ENCODE results near the gene NCL.
"Not testable (repeated sequence)": the region's sequence is repeated elsewhere in the genome, so short reads cannot be mapped to it uniquely, and the experiment has no call there.

The NCL gene

GRCh38 chr2:231467613-231468530, 3.6 kb upstream of the NCL start:
- no peak for DNase-seq (ENCODE audit: low spot score)

GRCh38 chr2:231467016-231467545, 2.8 kb upstream of the NCL start:
- no peak for DNase-seq (ENCODE audit: low spot score)

- DNase-seq (ENCODE audit: low spot score): peak; percentile 97
Observed at GRCh38 chr2:231464576-231465540, 574 bp upstream of the NCL start.

GRCh38 chr2:231462729-231463465, 1.4 kb downstream of the NCL start:
- DNase-seq (ENCODE audit: low spot score): no peak

GRCh38 chr2:231461516-231461971, 2.7 kb downstream of the NCL start:
- no peak for DNase-seq (ENCODE audit: low spot score)

GRCh38 chr2:231460841-231461240, 3.4 kb downstream of the NCL start:
- DNase-seq (ENCODE audit: low spot score): not testable (repeated sequence)

- no peak for DNase-seq (ENCODE audit: low spot score)
Observed at GRCh38 chr2:231460073-231460835, 4.0 kb downstream of the NCL start.

- DNase-seq (ENCODE audit: low spot score): no peak
Observed at GRCh38 chr2:231458368-231458767, 5.9 kb downstream of the NCL start.

- DNase-seq (ENCODE audit: low spot score): no peak
Observed at GRCh38 chr2:231457101-231457500, 7.2 kb downstream of the NCL start.

GRCh38 chr2:231456295-231457004, 7.8 kb downstream of the NCL start:
- no peak for DNase-seq (ENCODE audit: low spot score)

GRCh38 chr2:231455890-231456289, 8.4 kb downstream of the NCL start:
- no peak for DNase-seq (ENCODE audit: low spot score)

GRCh38 chr2:231455222-231455621, 9.1 kb downstream of the NCL start:
- no peak for DNase-seq (ENCODE audit: low spot score)

GRCh38 chr2:231454361-231454791, 9.9 kb downstream of the NCL start:
- DNase-seq (ENCODE audit: low spot score): no peak

GRCh38 chr2:231452799-231453508, 11.3 kb downstream of the NCL start:
- no peak for DNase-seq (ENCODE audit: low spot score)

- no peak for DNase-seq (ENCODE audit: low spot score)
Observed at GRCh38 chr2:231450548-231450989, 13.7 kb downstream of the NCL start.

- no peak for DNase-seq (ENCODE audit: low spot score)
Observed at GRCh38 chr2:231449503-231450054, 14.7 kb downstream of the NCL start.

- DNase-seq (ENCODE audit: low spot score): no peak
Observed at GRCh38 chr2:231436957-231437356, 27.3 kb downstream of the NCL start.

- DNase-seq (ENCODE audit: low spot score): no peak
Observed at GRCh38 chr2:231433990-231434389, 30.3 kb downstream of the NCL start.

GRCh38 chr2:231431606-231432005, 32.7 kb downstream of the NCL start:
- DNase-seq (ENCODE audit: low spot score): no peak
